CD4-positive, alpha-beta T cell treated with Interleukin-15 for 1 hour (primary cell): Measurements from ENCODE around the gene SLC27A2.

Experiments used
- DNase-seq: peaks from one replicate; pipeline ENCODE4 v3.0.0-alpha.2; 2020

The SLC27A2 gene

DNA sequence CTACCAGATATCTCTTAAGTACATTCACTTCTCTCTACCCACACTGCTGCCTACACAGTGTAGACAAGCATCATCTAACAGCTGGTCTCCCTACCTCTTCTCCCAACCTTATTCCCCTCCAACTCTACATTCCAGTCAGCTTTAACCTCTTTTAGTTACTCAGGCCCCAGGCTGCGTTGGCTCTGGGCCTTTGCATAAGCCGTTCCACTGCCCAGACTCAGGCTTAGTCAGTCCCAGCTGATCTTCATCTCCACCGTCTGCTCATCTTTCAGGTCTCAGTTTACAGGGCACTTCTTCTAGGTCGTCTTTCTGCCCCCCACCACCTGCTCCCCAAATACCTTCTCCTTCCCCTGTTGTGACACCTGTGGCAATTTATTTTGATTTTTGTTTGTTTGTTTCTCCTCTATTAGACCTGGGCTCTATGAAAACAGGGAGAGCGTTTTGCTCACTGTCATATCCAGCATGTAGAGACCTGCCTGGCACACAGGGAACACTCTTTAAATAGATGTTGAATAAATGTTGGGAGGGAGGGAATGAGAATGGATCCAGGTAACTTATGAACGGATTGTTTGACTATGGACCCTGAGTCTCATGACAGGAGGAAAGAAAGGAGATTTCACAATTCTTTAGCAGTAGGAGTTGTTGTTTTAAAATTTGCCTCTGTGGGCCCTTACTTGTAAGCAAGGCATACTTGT lies 11.1 kb downstream of the SLC27A2 start:
- DNase-seq, result no peak

DNA sequence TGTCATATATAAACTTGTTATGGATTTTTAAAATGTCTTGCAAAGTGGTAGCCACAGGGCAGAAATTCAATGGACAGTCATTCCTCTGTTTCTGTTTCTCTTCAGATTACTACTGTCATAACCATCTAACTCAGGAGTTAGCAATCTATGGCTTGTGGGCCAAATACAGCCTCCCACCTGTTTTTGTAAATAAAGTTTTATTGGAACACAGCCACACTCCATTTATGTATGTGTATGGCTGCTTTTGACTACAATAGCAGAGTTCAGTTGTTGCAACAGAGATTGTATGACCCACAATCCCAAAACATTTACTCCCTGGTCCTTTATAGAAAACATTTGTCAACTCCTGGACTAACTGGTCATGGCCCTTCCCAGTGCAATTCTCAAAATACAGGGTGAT lies 20.0 kb downstream of the SLC27A2 start:
- DNase-seq, result no peak

DNA sequence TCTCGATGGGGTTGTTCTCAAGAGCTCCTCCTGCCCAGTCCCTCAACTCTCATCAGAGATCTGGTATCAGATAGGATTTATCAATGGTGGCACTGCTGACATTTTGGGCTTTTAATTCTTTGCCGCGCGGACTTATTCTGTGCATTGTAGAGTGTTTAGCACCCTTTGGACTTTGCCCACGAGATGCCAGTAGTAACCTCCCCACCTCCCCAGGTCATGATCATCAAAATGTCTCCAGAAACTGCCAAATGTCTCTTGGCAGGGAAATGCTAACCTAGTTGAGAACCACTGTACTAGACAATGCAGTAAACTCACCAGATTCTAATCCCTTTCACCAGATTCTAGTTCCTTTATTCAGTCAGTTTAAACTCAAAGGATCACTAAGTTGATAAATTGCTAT lies 24.0 kb downstream of the SLC27A2 start:
- no peak for DNase-seq

DNA sequence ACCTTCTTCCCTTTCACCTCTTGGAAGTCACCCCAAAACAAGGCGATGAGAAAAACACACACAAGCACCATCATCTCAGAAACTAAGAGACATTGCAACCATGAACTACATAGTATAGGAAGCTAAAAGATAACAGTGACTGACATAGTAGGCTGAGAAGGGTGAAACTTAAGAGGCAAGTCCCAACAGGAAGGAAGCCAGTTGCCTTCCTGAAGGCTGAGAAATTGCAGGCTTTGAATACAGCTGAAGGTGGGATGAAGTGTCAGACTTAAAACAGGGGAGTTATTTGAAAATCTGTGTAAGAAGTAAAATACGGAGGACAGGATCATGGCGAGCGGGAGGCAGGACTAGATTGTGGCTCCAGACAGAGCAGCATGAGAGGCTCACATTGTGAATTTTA lies 27.8 kb downstream of the SLC27A2 start:
- no peak for DNase-seq

DNA sequence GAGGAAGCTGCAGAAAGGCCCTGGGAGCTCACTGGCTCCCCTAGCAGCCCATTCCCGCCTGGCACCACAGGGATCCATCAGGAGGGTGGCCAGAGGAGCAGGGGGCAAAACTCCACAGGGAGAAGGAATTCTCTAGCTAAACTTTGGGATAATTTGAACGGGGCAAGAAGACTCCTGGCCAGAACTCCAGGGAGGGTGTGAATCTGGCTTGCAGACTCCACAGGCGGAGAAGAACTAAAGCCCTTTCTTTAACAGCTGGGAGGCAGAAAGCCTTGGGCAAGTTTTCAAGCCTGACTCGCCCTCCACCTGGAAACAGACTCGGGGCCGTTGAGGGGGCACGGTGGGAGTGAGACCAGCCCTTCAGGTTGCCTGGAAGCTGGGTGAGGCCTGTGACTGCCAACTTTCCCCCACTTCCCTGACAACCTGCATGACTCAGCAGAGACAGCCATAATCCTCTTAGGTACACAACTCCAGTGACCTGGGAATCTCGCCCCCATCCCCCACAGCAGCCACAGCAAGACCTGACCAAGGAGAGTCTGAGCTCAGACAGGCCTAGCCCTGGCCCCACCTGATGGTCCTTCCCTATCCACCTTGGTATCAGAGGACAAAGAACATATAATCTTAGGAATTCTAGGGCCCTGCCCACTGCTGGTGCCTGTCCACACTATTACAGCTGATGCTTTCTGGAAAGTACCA lies 28.6 kb downstream of the SLC27A2 start:
- DNase-seq, result no peak

DNA sequence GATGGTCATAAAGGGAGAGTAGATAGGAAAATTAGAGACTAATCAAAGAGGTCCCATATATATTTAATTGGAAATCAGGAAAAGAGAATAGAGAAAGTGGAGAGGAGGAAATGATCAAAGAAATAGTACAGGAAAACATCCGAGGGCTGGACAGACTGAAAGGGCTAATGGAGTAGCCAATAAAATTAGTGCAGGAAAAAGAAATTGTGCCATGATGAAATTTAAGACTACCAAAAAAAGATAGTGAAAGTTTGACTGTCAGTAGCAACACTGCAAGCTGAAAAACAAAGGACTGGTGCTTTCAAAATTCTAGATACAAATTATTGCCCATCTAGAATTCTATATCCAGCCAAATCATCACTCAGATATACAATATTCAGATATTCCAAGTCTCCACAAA lies 36.3 kb downstream of the SLC27A2 start:
- DNase-seq, result no peak

DNA sequence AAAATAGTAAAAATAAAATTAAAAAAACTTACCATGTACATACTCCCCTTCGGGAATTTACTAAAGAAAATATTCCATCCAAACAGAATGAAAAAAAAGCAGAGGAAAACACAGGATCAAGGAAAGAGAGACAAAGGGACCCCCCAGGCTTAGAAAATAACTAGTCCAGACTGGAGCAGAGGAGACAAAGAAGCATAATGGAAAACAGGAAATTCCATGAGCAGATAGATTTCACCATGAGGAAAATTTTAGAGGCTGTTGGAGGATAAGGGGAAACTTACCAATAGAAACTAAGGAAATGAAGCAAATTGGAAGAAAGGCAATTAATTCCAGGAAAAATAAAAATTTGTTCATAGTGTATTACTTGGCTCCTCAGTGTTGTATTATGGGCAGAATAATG lies 36.7 kb downstream of the SLC27A2 start:
- DNase-seq, result no peak

DNA sequence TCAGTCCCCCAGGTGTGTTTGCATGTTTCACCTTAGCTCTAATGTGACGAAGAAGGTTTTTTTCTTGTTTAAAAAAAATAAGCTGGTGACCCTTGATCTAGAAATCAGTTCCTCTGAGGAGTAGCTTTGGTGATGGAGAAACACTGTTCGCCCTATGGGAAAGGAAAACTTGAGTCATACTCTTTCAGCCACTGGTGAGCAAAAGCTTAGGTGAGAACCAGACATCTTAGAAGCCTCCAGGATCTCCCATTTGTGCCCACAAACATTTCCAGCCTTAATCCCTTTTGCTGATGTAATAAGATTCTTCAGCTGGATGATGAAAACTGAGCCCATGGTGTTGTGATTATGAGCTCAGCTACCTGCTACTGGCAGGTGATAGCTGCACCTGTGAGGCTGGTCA lies 37.8 kb downstream of the SLC27A2 start:
- DNase-seq, result no peak

DNA sequence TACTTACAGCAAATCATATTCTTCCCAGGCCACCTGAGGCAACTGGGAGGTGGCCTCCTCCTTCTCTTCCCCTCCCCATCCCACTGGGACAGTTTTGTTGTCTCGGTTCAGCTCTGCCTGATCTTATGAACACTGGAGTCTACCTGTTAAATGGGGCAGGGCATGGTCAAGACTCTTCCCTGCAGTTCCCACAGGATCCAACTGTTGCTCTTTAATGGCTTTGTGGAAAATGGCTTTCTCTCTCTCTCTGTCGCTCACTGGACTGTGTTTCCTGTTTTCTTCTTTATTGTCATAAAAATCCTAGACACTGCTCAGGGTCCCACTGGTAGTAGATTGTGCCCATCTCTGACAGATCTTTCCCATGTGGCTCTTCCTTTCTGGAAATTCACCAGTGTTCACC lies 40.2 kb downstream of the SLC27A2 start:
- no peak for DNase-seq

DNA sequence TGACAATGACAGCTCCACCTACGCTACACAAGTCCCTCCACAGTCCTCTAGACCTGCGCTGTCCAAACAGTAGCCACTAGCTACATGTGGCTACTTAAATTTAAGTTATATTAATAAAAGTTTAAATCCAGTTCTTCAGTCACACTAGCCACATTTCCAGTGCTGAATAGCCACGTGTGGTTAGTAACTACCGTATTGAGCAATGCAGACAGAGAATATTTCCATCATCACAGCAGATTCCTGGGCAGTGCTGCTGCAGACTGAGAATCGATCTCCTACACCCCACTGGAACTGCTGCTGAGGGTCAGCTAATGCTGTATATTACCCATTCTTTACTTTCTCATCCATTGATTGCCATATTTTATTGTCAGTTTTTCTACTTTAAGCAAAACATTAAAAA lies 42.6 kb downstream of the SLC27A2 start:
- DNase-seq, result no peak

DNA sequence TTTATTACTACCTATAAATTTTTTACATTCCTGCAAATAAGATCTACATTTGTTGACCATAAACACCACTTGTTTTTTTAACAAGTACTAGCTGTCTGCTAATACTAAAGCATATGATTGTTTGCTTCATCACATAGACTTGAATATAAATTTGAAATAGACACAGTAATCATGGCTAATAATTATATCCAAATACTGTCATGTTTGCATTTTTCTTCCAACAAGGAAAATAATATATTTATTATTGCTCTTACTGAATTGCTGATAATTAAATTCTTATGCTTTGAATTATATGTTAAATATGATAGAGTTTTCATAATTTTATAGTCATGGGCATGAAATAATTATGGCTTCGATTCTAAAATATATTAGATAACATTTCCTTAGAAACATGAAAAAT lies 43.1 kb downstream of the SLC27A2 start:
- no peak for DNase-seq

DNA sequence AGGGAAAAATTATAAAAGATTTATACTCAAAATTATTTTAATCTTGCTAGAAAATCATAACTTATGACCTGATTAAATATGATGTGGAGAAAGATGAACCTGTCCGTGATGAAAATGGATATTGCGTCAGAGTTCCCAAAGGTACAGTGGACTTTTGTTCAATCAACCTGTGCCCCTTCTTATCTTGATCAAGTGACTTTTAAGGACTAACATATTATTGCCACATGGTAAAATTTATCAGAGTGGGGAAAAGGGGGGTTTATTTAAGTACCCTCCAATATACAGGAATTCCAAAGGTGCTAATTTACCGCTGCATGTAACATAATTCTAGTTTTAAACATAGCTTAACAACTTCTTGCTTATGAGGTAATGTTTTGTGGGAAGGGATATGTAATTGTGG lies 43.9 kb downstream of the SLC27A2 start:
- DNase-seq, result no peak

DNA sequence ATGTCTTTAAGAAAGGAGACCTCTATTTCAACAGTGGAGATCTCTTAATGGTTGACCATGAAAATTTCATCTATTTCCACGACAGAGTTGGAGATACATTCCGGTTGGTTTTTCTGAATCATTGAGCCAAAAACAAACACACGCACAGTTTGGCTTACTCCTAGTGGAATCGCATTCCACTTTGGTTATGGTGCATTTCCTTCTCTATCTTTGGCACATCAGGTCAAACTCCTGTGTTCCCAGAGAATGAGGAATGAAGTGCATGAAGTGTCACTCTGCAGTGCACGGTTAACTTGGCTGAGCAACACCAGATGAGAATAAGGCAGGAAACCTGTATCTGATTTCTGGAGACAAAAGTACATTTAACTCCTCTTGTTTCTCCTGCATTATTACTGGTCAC lies 45.1 kb downstream of the SLC27A2 start:
- DNase-seq, result no peak

DNA sequence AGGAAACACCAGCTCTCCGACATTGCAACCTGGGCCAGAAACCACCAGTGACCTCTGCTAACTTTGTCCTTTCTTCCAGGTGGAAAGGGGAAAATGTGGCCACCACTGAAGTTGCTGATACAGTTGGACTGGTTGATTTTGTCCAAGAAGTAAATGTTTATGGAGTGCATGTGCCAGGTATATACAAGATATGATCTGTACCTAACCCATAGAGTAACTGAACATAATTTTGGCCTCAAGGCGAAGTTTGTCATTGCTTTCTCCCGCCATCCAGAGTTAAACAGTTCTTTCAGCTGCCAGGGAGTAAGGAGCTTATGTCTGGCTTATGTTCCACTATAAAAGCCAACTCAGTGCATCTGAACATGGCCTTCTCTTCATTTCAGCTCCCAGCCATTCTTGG lies 46.9 kb downstream of the SLC27A2 start:
- DNase-seq, result no peak

DNA sequence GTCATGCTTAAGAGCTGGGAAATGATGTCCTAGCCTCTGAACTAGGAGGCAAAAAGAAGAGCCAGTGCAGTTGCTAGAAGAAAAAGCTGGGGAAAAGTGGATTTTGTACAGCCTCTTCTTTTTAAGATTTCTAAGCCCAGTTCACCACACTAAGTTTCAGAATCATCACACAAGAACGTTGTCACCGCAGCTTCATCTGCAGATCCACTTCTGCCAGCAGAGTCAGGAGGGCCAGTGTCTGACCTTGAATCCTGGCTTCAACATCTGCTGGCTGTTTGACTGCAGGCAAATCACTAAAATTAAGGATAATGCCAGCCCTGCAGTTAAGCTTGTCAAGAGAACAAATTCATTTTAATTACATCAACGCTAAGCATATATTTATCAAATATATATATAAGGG lies 47.3 kb downstream of the SLC27A2 start:
- DNase-seq, result no peak

DNA sequence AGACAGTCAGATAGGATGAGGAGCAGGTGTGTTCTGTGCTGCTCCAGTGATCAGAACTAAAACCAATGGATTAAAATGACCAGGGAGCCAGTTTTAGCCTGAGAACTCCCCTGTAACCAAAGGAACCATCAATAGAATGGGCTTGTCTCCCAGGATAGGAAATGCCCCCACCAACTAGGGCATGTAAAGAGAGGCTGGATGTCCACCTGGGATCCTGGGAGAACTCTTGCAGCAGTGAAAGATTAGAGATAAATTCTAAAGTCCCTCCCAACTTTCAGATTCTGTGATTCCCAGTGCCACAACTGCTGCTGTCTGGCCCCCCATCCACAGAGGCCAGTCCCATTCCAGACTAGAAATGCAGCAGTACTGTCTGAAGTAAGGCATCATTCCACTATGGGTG lies 49.8 kb downstream of the SLC27A2 start:
- no peak for DNase-seq

DNA sequence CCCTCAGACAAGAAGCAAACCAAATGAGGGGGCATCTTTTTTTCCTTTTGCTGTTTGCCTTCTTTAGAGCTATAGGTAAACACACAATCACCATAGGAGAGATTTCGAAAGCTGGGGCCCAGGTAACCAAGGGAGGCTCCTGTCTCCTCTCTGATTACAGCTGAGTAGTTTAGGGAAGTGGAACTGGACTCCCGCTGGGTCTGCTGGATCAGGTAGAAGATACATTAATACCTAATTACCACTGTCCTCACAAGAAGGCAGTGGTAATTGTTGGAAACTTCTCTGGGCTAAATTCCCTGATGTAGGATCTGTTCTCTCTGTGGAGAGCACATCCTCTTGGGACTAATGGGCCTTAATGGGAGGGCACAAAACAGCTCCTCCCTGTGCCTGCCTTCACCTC lies 50.8 kb downstream of the SLC27A2 start:
- no peak for DNase-seq

DNA sequence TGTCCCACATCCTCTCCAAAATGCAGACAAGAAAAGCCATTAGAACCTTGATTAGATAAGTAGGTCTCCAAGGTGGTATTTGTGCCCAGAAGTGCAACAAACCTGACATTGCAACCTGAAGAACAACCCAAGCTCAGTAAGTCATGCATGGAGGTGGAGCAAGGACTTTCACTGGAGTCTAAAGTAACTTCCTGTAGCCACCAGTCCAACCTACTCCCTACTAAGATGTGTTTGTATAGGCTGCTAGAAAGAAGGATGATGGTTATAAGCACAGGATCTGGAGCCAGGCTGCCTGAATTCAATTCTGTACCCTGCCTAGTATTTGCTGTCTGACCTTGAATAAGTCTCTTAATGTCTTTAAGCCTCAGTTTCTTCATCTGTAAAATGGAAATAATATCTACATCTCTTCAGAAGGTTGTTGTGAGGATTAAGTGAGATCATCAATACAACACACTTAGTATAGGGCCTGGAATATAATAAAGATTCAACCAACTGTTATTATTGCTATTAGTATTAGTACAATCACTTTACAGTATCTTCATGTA lies 51.3 kb downstream of the SLC27A2 start:
- DNase-seq, result no peak

DNA sequence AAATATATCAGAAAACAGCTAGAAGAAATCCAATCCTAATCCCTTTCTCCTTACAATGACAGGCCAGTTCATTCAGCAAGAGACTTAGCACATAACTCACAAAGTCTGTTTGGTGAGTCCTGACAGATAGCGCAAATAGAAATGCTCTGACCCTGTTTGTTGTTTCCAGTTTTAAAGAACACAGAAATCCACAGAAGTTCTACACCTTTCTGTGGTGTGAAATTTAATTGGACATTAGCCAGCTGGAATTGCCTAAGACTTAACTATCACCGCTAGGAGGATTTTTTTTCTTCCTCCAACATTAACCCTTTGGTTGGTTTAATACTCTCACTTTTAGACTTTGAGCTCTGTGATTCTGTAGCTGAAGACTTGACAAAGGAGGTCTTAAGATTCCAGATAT lies 52.8 kb downstream of the SLC27A2 start:
- no peak for DNase-seq

DNA sequence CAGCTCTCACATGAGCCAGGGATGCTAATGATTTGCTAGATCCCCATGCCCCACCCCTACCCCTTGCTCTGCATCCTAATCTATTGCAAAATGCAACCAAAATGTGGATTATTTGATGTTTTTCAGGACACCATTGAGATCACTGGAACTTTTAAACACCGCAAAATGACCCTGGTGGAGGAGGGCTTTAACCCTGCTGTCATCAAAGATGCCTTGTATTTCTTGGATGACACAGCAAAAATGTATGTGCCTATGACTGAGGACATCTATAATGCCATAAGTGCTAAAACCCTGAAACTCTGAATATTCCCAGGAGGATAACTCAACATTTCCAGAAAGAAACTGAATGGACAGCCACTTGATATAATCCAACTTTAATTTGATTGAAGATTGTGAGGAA lies 53.8 kb downstream of the SLC27A2 start:
- DNase-seq, result no peak

DNA sequence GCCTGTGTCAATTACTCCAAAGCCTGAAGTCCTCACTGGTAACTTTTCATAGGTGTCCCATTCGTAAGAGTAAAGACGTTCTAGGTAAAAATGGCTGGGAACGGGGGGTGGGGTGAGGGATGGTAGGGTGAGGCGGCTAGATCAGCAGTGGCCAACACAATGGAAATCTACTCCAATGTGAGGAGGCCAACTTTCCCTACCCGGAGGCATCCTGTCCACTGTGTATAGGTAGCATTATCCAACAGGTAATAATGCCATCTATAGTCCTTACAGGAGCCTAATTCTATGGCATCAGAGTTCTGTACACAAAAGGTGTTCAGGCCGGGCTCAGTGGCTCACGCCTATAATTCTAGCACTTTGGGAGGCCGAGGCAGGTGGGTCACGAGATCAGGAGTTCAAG lies 54.4 kb downstream of the SLC27A2 start:
- no peak for DNase-seq

DNA sequence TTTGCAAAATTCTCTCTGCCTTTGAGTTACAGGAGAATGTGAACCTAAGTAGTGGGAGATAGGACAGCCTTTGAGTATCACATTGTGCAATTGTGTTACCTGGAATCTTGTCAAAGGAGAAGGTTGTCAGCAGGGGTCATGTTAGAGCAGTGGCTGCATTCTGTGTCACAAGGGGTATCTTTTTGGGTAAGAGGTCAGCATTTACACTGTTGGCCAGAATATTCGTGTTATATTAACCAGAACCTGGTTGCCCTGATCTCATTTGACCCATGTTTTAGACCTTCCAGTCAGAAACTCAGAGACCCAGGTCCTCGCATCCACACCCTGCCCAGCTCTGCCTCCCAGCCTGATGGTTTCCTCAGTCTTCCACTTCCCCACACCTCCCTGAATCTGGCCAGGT lies 56.3 kb downstream of the SLC27A2 start:
- no peak for DNase-seq

DNA sequence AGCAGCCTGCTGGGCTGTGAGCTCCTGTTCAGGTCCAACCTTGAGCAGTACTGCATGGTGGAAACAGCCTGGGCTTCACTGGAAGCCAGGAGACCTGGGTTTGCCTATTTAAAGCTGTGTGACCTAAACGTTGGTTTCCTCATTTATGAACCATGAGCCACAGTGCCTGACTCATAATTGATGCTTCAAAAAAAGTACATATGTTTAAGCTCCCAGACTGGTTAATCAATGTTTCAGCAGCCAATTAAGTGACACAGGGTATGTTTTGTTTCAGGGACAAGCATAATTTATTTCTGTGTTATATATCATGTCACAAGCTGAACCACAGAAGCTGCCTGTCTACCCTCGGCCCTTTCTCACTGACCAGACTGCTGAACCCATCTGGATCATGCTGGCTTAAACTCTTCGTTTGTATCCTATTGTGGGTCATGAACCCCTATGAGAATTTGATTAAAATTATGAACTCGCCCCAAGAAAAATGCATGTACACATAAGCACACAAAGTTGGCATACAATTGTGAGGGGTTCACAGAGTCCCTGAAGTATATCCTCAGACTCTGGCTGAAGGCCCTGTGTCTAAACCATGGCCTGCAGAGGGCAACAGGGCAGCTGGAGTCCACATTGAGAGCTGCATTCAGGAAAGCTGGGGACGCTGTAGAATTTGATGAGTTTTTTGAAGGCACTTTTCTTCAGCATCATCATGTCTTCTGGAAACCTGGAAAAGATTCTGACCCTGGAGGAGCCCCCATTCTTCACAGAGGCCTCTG lies 59.9 kb downstream of the SLC27A2 start:
- DNase-seq, result no peak

DNA sequence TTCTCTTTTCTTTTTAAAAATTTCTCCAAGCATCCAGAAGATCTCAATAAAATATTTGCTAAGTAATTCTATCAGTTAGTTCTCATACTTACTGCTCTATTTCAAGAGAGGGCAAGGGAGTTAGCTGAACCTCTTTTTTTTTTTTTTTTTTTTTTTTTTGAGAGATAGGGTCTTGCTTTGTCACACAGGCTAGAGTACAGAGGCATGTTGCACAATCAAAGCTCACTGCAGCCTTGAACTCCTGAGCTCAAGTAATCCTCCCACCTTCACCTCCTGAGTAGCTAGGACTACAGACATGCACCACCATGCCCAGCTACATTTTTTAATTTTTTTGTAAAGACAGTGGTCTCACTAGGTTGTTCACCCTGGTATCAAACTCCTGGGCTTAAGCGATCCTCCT lies 62.2 kb downstream of the SLC27A2 start:
- no peak for DNase-seq
